H9 (cell line): Measurements from ENCODE around the gene HHAT. TPM values are rescaled to one million over a fixed set of nuclear protein-coding genes. Genes with fewer than 3 reads are reported as not detected.

Experiments
- DNase-seq: peaks from one replicate; pipeline ENCODE4 v3.0.0-alpha.2; 2017
- H2AFZ ChIP-seq: one replicate; pipeline ENCODE4 v1.6.1; 2013; ENCODE audit warnings: mild to moderate bottlenecking, low read length, control low read depth, moderate library complexity
- H2AK5ac ChIP-seq: 2 replicates; pipeline ENCODE4 v1.6.1; 2013; ENCODE audit warnings: low read length, control low read depth, mixed read lengths; ENCODE audit not compliant: insufficient read length
- H2BK120ac ChIP-seq: one replicate; pipeline ENCODE4 v1.6.1; 2013; ENCODE audit warnings: low read depth, mild to moderate bottlenecking, low read length, control low read depth, inconsistent platforms; ENCODE audit not compliant: poor library complexity, severe bottlenecking
- H2BK12ac ChIP-seq: 2 replicates; pipeline ENCODE4 v1.6.1; 2013; ENCODE audit warnings: low read length, control low read depth, mixed read lengths, low read depth; ENCODE audit not compliant: insufficient read length
- H2BK15ac ChIP-seq: 2 replicates; pipeline ENCODE4 v1.6.1; 2013; ENCODE audit warnings: low read depth, low read length, control low read depth
- H2BK20ac ChIP-seq: one replicate; pipeline ENCODE4 v1.6.1; 2013; ENCODE audit warnings: low read depth, mild to moderate bottlenecking, low read length, control low read depth, inconsistent platforms; ENCODE audit not compliant: poor library complexity, severe bottlenecking
- H2BK5ac ChIP-seq: 2 replicates; pipeline ENCODE4 v1.6.1; 2013; ENCODE audit warnings: low read length, control low read depth, mixed read lengths; ENCODE audit not compliant: insufficient read length
- H3K14ac ChIP-seq: 2 replicates; pipeline ENCODE4 v1.6.1; 2013; ENCODE audit warnings: low read length, control low read depth; ENCODE audit not compliant: insufficient read depth
- H3K18ac ChIP-seq: 2 replicates; pipeline ENCODE4 v1.6.1; 2013; ENCODE audit warnings: low read depth, mild to moderate bottlenecking, mixed read lengths, low read length, control low read depth; ENCODE audit not compliant: insufficient read length
- H3K23ac ChIP-seq: 2 replicates; pipeline ENCODE4 v1.6.1; 2013; ENCODE audit warnings: low read length, control low read depth, mixed read lengths, low read depth; ENCODE audit not compliant: insufficient read length
- H3K23me2 ChIP-seq: 2 replicates; pipeline ENCODE4 v1.6.1; 2013; ENCODE audit warnings: low read depth, mild to moderate bottlenecking, mixed read lengths, low read length, control low read depth; ENCODE audit not compliant: insufficient read length, poor library complexity, severe bottlenecking
- H3K27ac ChIP-seq: 2 replicates; pipeline ENCODE4 v1.5.1; 2013; ENCODE audit warnings: low read length, control low read depth, mixed read lengths, low read depth; ENCODE audit not compliant: insufficient read length
- H3K27me3 ChIP-seq: 2 replicates; pipeline ENCODE4 v1.6.1; 2013; ENCODE audit warnings: low read length, control low read depth, inconsistent platforms; ENCODE audit not compliant: insufficient read depth
- H3K4ac ChIP-seq: 2 replicates; pipeline ENCODE4 v1.6.1; 2013; ENCODE audit warnings: low read depth, mild to moderate bottlenecking, control low read depth, inconsistent platforms, low read length, moderate library complexity
- H3K4me1 ChIP-seq: 2 replicates; pipeline ENCODE4 v1.6.1; 2013; ENCODE audit warnings: low read length, control low read depth, inconsistent platforms; ENCODE audit not compliant: insufficient read depth
- H3K4me2 ChIP-seq: 2 replicates; pipeline ENCODE4 v1.6.1; 2013; ENCODE audit warnings: low read length, control low read depth, mixed read lengths; ENCODE audit not compliant: insufficient read length, insufficient read depth
- H3K56ac ChIP-seq: 2 replicates; pipeline ENCODE4 v1.6.1; 2013; ENCODE audit warnings: low read depth, mild to moderate bottlenecking, mixed read lengths, low read length, control low read depth; ENCODE audit not compliant: insufficient read length
- H3K79me1 ChIP-seq: 2 replicates; pipeline ENCODE4 v1.6.1; 2013; ENCODE audit warnings: low read depth, mild to moderate bottlenecking, moderate library complexity, low read length, control low read depth, inconsistent platforms; ENCODE audit not compliant: insufficient read depth, poor library complexity, severe bottlenecking
- H3K79me2 ChIP-seq: 2 replicates; pipeline ENCODE4 v1.6.1; 2013; ENCODE audit warnings: low read length, control low read depth, inconsistent platforms; ENCODE audit not compliant: insufficient read depth
- H3K9ac ChIP-seq: 2 replicates; pipeline ENCODE4 v1.6.1; 2013; ENCODE audit warnings: low read length, control low read depth, mixed read lengths; ENCODE audit not compliant: insufficient read length; ENCODE audit errors: extremely low read depth
- H3K9me3 ChIP-seq: one replicate; pipeline ENCODE4 v1.6.1; 2013; ENCODE audit warnings: low read depth, low read length, inconsistent platforms; ENCODE audit not compliant: control insufficient read depth
- H3T11ph ChIP-seq: one replicate; pipeline ENCODE4 v1.6.1; 2013; ENCODE audit warnings: mild to moderate bottlenecking, low read length, control low read depth, inconsistent platforms
- H4K20me1 ChIP-seq: one replicate; pipeline ENCODE4 v1.6.1; 2013; ENCODE audit not compliant: control insufficient read depth, insufficient read length, insufficient read depth
- H4K5ac ChIP-seq: 2 replicates; pipeline ENCODE4 v1.6.1; 2013; ENCODE audit warnings: low read depth, mild to moderate bottlenecking, mixed read lengths, low read length, control low read depth; ENCODE audit not compliant: insufficient read length
- H4K8ac ChIP-seq: replicated peaks from 2 replicates; pipeline ENCODE4 v1.6.1; 2013; ENCODE audit warnings: low read length, control low read depth, mixed read lengths, low read depth; ENCODE audit not compliant: insufficient read length
- H4K91ac ChIP-seq: 2 replicates; pipeline ENCODE4 v1.6.1; 2013; ENCODE audit warnings: low read depth, mild to moderate bottlenecking, moderate library complexity, mixed read lengths, low read length, control low read depth; ENCODE audit not compliant: insufficient read length
- H3K27ac Mint-ChIP-seq, 3 experiments: 2 replicates in 2 of 3; 3 replicates in 1 of 3; pipeline ENCODE4 v1.8.0; 2020 to 2021; ENCODE audit warnings: mixed read lengths in 3 of 3, mild to moderate bottlenecking in 1 of 3, moderate library complexity in 1 of 3
- H3K27me3 Mint-ChIP-seq: 2 replicates; pipeline ENCODE4 v1.8.0; 2021; ENCODE audit warnings: low read depth, mild to moderate bottlenecking, moderate library complexity, mixed read lengths
- H3K36me3 Mint-ChIP-seq, 3 experiments: 2 replicates in 2 of 3; 3 replicates in 1 of 3; pipeline ENCODE4 v1.8.0; 2020 to 2021; ENCODE audit warnings: low read depth in 3 of 3, mixed read lengths in 3 of 3; ENCODE audit not compliant: insufficient read depth in 1 of 3
- H3K4me1 Mint-ChIP-seq, 2 experiments: 2 replicates each; pipeline ENCODE4 v1.8.0; 2020; ENCODE audit warnings: mixed read lengths in 2 of 2
- H3K4me3 Mint-ChIP-seq, 2 experiments: 2 replicates in 1 of 2; 3 replicates in 1 of 2; pipeline ENCODE4 v1.8.0; 2020 to 2021; ENCODE audit warnings: mild to moderate bottlenecking in 2 of 2, mixed read lengths in 2 of 2, moderate library complexity in 1 of 2
- H3K9me3 Mint-ChIP-seq, 2 experiments: 2 replicates in 1 of 2; 3 replicates in 1 of 2; pipeline ENCODE4 v1.8.0; 2020; ENCODE audit warnings: mild to moderate bottlenecking in 2 of 2, mixed read lengths in 2 of 2, moderate library complexity in 1 of 2
- WGBS: extraction: QIAGEN DNeasy Blood & Tissue Kit; methylation state at CpG from one replicate; pipeline ENCODE4 v1.1.7; 2013; ENCODE audit warnings: missing lambda C conversion rate, low lambda C conversion rate, mixed read lengths; ENCODE audit not compliant: insufficient read length; ENCODE audit errors: extremely low coverage; 5-methylcytosine and 5-hydroxymethylcytosine counted together
- total RNA-seq: library from RNA; stranded (reverse); gene quantifications from 2 replicates; pipeline ENCODE4 v1.2.1, GENCODE V29; 2021
- TF ChIP-seq, protein P1 (sequence below): fragments of 200-600 bp; sonication (generic); conservative IDR thresholded peaks from 3 replicates; pipeline ENCODE4 v1.8.0; 2021; ENCODE audit warnings: antibody characterized with exemption, mild to moderate bottlenecking

The HHAT gene
- total RNA-seq, 1 experiment from 2014 or later, result 0.48 TPM

DNA sequence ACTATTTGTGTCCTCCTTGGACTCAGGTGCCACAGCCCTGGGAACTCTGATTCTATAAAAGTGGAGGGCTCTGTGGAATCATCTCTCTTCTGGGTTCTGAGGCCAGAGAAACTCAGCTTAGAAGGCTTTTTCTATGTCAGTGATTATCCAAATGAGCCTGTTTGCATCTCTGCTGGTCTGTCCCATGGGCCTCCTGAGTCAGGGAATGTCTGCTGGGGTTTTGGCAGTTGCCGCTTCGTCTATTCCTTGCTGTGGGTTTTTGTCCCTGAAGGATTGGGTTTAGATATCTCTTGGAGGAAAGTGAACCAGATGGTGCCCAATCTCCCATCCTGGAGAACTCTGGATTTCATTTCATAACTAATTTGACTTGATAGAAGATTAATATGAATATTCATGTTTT is 297.6 kb downstream of the HHAT start:
- Histone ChIP-seq H3K23me2 (no peaks in the 10 kb centered on the region), H3T11ph (no peak overlapping the region), H2BK20ac (no peak overlapping the region), H3K23ac (no peak overlapping the region), H2BK15ac (no peak overlapping the region), H3K4ac (no peak overlapping the region), H2BK5ac (no peak overlapping the region), H4K5ac (no peak overlapping the region), H3K14ac (no peak overlapping the region), H2AK5ac (no peak overlapping the region), H3K27ac (no peak overlapping the region), H4K20me1 (no peaks in the 10 kb centered on the region), H3K79me2 (no peaks in the 10 kb centered on the region), H3K27me3 (no peaks in the 10 kb centered on the region), H3K56ac (no peak overlapping the region), H4K8ac (no peak overlapping the region), H2BK120ac (no peak overlapping the region), H4K91ac (no peak overlapping the region), H3K9ac (no peak overlapping the region), H3K9me3 (no peaks in the 10 kb centered on the region), H3K4me1 (no peaks in the 10 kb centered on the region), H2BK12ac (no peak overlapping the region), H3K79me1 (no peaks in the 10 kb centered on the region), H3K18ac (no peak overlapping the region), H2AFZ (no peak overlapping the region), H3K4me2 (no peak overlapping the region)
- Mint-ChIP-seq H3K4me1 (no peaks in the 10 kb centered on the region), H3K27me3 (no peaks in the 10 kb centered on the region), H3K27ac (no peak overlapping the region), H3K9me3 (no peaks in the 10 kb centered on the region), H3K4me3 (no peak overlapping the region), H3K36me3 (no peaks in the 10 kb centered on the region)
- TF ChIP-seq, protein P1, sequence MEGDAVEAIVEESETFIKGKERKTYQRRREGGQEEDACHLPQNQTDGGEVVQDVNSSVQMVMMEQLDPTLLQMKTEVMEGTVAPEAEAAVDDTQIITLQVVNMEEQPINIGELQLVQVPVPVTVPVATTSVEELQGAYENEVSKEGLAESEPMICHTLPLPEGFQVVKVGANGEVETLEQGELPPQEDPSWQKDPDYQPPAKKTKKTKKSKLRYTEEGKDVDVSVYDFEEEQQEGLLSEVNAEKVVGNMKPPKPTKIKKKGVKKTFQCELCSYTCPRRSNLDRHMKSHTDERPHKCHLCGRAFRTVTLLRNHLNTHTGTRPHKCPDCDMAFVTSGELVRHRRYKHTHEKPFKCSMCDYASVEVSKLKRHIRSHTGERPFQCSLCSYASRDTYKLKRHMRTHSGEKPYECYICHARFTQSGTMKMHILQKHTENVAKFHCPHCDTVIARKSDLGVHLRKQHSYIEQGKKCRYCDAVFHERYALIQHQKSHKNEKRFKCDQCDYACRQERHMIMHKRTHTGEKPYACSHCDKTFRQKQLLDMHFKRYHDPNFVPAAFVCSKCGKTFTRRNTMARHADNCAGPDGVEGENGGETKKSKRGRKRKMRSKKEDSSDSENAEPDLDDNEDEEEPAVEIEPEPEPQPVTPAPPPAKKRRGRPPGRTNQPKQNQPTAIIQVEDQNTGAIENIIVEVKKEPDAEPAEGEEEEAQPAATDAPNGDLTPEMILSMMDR, result no peak
- no peak for DNase-seq
- WGBS, result no CpG with 5 or more reads among the region's 2 CpGs
